ENCODE measurements around the gene CCR9. TPM values are rescaled to one million over a fixed set of nuclear protein-coding genes. Genes with fewer than 3 reads are reported as not detected.

Gene CCR9
- total RNA-seq, 1 experiment from 2014 or later: not detected

GRCh38 chr3:45880725-45881077 lies 5.6 kb upstream of the CCR9 start (continued):
- TF ChIP-seq SIN3A (IDR thresholded peaks at IDR 0.05; ENCODE audit: low read depth) (no peak), CBX3 (IDR thresholded peaks at IDR 0.05; ENCODE audit: low read depth) (no peak), JUND (IDR thresholded peaks at IDR 0.05) (no peak), ZNF274 (IDR thresholded peaks at IDR 0.05; ENCODE audit: low read depth, low read length) (no peak), EZH2phosphoT487 (IDR thresholded peaks at IDR 0.05; ENCODE audit: borderline replicate concordance) (no peak), EGR1 (IDR thresholded peaks at IDR 0.05; ENCODE audit: low read depth) (no peak), CEBPB (IDR thresholded peaks at IDR 0.05; ENCODE audit: low read depth) (no peak), CTCF (IDR thresholded peaks at IDR 0.05 in 2 of 3, conservative IDR thresholded peaks at IDR 0.05 in 1 of 3; ENCODE audit: borderline replicate concordance in 1 of 3, insufficient read depth in 1 of 3, low read depth in 2 of 3, low read length in 2 of 3) (no peak)

- peak overlapping the region; percentile 35; the same call in 1 of the 2 replicates for H3K4me2 ChIP-seq (ENCODE audit: low read length)
These were observed 5.0 kb upstream of the CCR9 start for GRCh38 chr3:45881078-45882022.

More at GRCh38 chr3:45881078-45882022, 5.0 kb upstream of the CCR9 start:
- H3K9me2 ChIP-seq (ENCODE audit: insufficient read depth): no peaks in the 10 kb centered on the region
- ATAC-seq (peak; percentile 44; the same call in 1 of the 2 replicates), DNase-seq (ENCODE audit: low read depth, low spot score) (no peak)
- ChIA-PET RAD21 (ENCODE audit: low non-redundant PET in 1 of 2, low total read pairs in 2 of 2, uncharacterized antibody in 2 of 2, unreplicated experiment in 2 of 2) (no interaction called here), POLR2A (no interaction called here), CTCF (no interaction called here)
- no peaks in the 10 kb centered on the region for H3K9me3 ChIP-seq (ENCODE audit: control insufficient read depth in 1 of 2, insufficient read depth in 1 of 2, low read depth in 1 of 2, low read length in 2 of 2)
- H3K27ac ChIP-seq (ENCODE audit: low read depth, low read length): no peak overlapping the region
- no peak overlapping the region for H3K4me3 ChIP-seq (replicated peaks in 1 of 2; ENCODE audit: low read depth in 1 of 2, low read length in 2 of 2)
- no peak overlapping the region for H3K9ac ChIP-seq (ENCODE audit: low read length)
- no peaks in the 10 kb centered on the region for H3K36me3 ChIP-seq (ENCODE audit: control insufficient read depth in 1 of 2, insufficient read depth in 2 of 2, low read length in 2 of 2)
- no peak overlapping the region for H2AFZ ChIP-seq (ENCODE audit: low read depth, low read length, poor library complexity, severe bottlenecking)
- no peaks in the 10 kb centered on the region for H3K79me2 ChIP-seq (ENCODE audit: insufficient read depth, low read length)
- intact Hi-C loops (cut with micrococcal nuclease): no loop called here
- H3K4me1 ChIP-seq (ENCODE audit: control insufficient read depth in 1 of 2, insufficient read depth in 2 of 2, low read length in 2 of 2): peaks cover 2 to 12% of the 10 kb centered on the region in 2 experiments; a peak in 2 of 4 replicates
- BruUV-seq (replicated peaks): no TSS peak
- no peaks in the 10 kb centered on the region for H3K27me3 ChIP-seq (ENCODE audit: insufficient read depth, low read length)
- TF ChIP-seq ATF3 (IDR thresholded peaks at IDR 0.05) (no peak), EZH2phosphoT487 (IDR thresholded peaks at IDR 0.05; ENCODE audit: borderline replicate concordance) (no peak), RAD21 (IDR thresholded peaks at IDR 0.05; ENCODE audit: low read depth) (no peak), CBX3 (IDR thresholded peaks at IDR 0.05; ENCODE audit: low read depth) (0 out of 2 replicates have a peak, but pooled peaks have one; percentile 24)
- no peaks in the 10 kb centered on the region for H4K20me1 ChIP-seq (ENCODE audit: insufficient read depth)

Measured in HCT116 (cell line).